GM12878 (cell line): Measurements from ENCODE around the gene XRCC4.

Experiments
- CBFB ChIP-seq: IDR thresholded peaks from 2 replicates; pipeline ENCODE4 v1.6.1; 2016; ENCODE audit warnings: antibody characterized with exemption, low read depth
- CTCF ChIP-seq, 3 experiments: IDR thresholded peaks in 2 of 3; conservative IDR thresholded peaks in 1 of 3; 2 replicates each; pipeline ENCODE4 v1.5.1; 2011; ENCODE audit warnings: low read depth in 3 of 3, low read length in 3 of 3, mild to moderate bottlenecking in 3 of 3, control low read depth in 2 of 3, moderate library complexity in 2 of 3, inconsistent platforms in 1 of 3, mixed read lengths in 1 of 3; ENCODE audit not compliant: control insufficient read depth in 2 of 3, insufficient read depth in 1 of 3; ENCODE audit errors: extremely low read depth in 1 of 3
- E4F1 ChIP-seq: fragments of 450-650 bp; IDR thresholded peaks from 2 replicates; pipeline ENCODE4 v1.6.1; 2018; ENCODE audit warnings: borderline replicate concordance, mild to moderate bottlenecking; ENCODE audit not compliant: partially characterized antibody
- FOXM1 ChIP-seq: IDR thresholded peaks from 2 replicates; pipeline ENCODE4 v1.6.1; 2012; ENCODE audit warnings: low read depth, mild to moderate bottlenecking, inconsistent platforms, low read length, moderate library complexity
- HDAC2 ChIP-seq: fragments of 200-600 bp; sonication (generic); IDR thresholded peaks from 2 replicates; pipeline ENCODE4 v1.6.1; 2017
- MAX ChIP-seq: IDR thresholded peaks from 2 replicates; pipeline ENCODE4 v1.6.1; 2012; ENCODE audit warnings: low read depth, low read length, improper control_type of control experiment
- POLR2AphosphoS5 ChIP-seq: IDR thresholded peaks from 2 replicates; pipeline ENCODE4 v1.6.1; 2011; ENCODE audit warnings: mild to moderate bottlenecking, low read length, inconsistent platforms
- SMC3 ChIP-seq: IDR thresholded peaks from 2 replicates; pipeline ENCODE4 v1.6.1; 2011; ENCODE audit warnings: low read length, improper control_type of control experiment, borderline replicate concordance
- TCF12 ChIP-seq: IDR thresholded peaks from 2 replicates; pipeline ENCODE4 v1.6.1; 2011; ENCODE audit warnings: low read depth, mild to moderate bottlenecking, low read length
- ZNF274 ChIP-seq: IDR thresholded peaks from one replicate; pipeline ENCODE4 v1.8.0; 2011; ENCODE audit not compliant: insufficient read length, insufficient read depth
- ZNF384 ChIP-seq: IDR thresholded peaks from 2 replicates; pipeline ENCODE4 v1.6.1; 2012; ENCODE audit warnings: low read depth, mild to moderate bottlenecking, low read length, improper control_type of control experiment, borderline replicate concordance
- ZNF592 ChIP-seq: fragments of 450-650 bp; IDR thresholded peaks from 2 replicates; pipeline ENCODE4 v1.6.1; 2017; ENCODE audit warnings: mild to moderate bottlenecking, moderate library complexity

GRCh38 chr5:83085106-83085505 lies 7.8 kb downstream of the XRCC4 start:
- no peak for TF ChIP-seq HDAC2
- no peak for TF ChIP-seq ZNF274
- no peak for TF ChIP-seq POLR2AphosphoS5
- TF ChIP-seq CTCF (IDR thresholded peaks at IDR 0.05 in 2 of 3, conservative IDR thresholded peaks at IDR 0.05 in 1 of 3; ENCODE audit: control insufficient read depth in 2 of 3, extremely low read depth in 1 of 3, insufficient read depth in 1 of 3, low read depth in 3 of 3, low read length in 3 of 3), result no peak
- no peak for TF ChIP-seq MAX
- no peak for TF ChIP-seq SMC3
- no peak for TF ChIP-seq E4F1
- TF ChIP-seq FOXM1, result no peak
- no peak for TF ChIP-seq ZNF384
- no peak for TF ChIP-seq CBFB
- TF ChIP-seq ZNF592, result no peak
- no peak for TF ChIP-seq TCF12
